ENCODE measurements around the gene RAN. TPM values are rescaled to one million over a fixed set of nuclear protein-coding genes. Genes with fewer than 3 reads are reported as not detected.

Gene RAN
- total and polyA plus RNA-seq, 3 donors from 2014 or later = 289 to 966 (median 304) TPM

DNA sequence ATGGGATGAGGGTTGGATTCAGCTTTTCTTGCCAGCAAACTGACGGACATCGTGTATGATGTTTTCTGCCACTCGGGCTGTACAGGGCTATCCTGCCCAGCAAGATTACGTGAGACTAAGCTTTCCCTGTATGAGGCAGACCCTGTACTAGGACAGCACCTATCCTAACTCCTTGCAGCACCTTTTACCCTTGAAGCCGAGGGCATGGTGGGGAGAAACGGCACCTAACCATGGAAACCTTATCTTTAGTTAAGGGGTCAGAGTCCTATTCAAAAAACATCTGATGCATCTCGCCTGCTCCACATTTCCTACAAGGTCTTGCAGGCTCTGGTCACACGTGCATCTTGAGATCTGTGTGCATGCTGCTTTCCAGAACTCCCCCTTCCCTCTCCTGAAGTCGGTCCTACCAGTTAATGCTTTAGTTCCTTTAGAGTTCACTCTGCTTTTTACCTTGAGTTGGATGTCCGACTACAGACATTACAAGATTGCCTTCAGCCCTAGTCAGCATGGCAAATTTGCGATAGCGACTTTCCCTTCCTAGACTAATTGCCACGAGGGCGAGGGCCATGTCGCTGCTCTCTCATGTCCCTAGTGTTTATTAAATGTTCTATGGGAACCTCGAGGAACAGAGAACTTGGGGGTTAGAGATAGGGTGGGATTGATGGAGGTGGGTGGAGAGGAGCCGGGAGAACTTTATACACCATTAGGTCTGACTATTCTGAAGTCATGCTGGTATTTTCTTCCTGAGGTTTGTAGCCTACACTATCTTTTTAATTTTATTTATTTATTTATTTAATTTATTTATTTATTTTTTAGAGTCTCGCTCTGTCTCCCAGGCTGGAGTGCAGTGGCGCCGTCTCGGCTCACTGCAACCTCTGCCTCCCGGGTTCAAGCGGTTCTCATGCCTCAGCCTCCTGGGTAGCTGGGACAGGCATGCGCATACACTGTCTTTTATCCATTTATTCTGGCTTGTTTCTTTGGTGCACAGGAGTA is 6.6 kb downstream of the RAN start:
- H3K36me3 ChIP-seq (ENCODE audit: low read depth, missing control alignments) = no peaks in the 10 kb centered on the region
- H3K27me3 ChIP-seq = no peaks in the 10 kb centered on the region
- H3K27ac ChIP-seq = no peak overlapping the region
- no peaks in the 10 kb centered on the region for H3K9me3 ChIP-seq
- peaks cover 7% of the 10 kb centered on the region for H3K4me1 ChIP-seq
- TF ChIP-seq, protein P1, sequence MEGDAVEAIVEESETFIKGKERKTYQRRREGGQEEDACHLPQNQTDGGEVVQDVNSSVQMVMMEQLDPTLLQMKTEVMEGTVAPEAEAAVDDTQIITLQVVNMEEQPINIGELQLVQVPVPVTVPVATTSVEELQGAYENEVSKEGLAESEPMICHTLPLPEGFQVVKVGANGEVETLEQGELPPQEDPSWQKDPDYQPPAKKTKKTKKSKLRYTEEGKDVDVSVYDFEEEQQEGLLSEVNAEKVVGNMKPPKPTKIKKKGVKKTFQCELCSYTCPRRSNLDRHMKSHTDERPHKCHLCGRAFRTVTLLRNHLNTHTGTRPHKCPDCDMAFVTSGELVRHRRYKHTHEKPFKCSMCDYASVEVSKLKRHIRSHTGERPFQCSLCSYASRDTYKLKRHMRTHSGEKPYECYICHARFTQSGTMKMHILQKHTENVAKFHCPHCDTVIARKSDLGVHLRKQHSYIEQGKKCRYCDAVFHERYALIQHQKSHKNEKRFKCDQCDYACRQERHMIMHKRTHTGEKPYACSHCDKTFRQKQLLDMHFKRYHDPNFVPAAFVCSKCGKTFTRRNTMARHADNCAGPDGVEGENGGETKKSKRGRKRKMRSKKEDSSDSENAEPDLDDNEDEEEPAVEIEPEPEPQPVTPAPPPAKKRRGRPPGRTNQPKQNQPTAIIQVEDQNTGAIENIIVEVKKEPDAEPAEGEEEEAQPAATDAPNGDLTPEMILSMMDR (IDR thresholded peaks at IDR 0.05) = no peak
- no peak for TF ChIP-seq POLR2A (IDR thresholded peaks at IDR 0.05)
- DNase-seq = no peak
- WGBS, 2 donors = 76 to 79% methylated on average over 24 of the region's 24 CpGs
- intact Hi-C loops (cut with DNase I; ENCODE audit: low total_unique reads) = no loop called here
- H3K4me3 ChIP-seq = no peak overlapping the region

DNA sequence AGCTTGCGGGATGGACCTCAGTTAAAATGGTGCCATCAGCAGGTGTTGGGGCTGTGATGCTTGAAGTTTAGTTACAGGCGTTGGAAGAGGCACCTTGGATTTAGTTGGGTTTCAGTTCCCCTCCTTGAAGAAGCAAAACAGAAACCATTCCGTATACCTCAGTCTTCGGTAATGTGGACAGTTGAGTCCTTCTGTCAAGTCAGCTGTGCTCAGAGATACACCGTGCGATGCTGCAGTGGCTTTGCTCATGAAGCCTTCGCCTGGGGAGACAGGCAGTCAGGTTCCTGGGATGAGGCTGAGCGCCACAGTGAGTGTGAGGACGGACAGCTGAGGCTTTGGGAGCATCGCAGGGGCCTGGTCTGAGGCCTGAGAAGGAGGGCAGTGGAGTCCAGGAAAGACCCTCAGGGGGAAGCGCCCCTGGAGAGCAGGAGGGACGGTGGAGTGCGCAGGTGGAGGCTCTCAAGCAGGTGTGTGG is 7.4 kb downstream of the RAN start:
- TF ChIP-seq POLR2A (IDR thresholded peaks at IDR 0.05) = no peak
- TF ChIP-seq, protein P1 (IDR thresholded peaks at IDR 0.05) = no peak
- H3K27ac ChIP-seq = no peak overlapping the region
- intact Hi-C loops (cut with DNase I; ENCODE audit: low total_unique reads) = no loop called here
- H3K27me3 ChIP-seq = no peaks in the 10 kb centered on the region
- H3K36me3 ChIP-seq (ENCODE audit: low read depth, missing control alignments) = no peaks in the 10 kb centered on the region
- H3K9me3 ChIP-seq = no peaks in the 10 kb centered on the region
- no peak for DNase-seq
- WGBS, 2 donors = 83 to 93% methylated on average over 11 to 13 of the region's 13 CpGs
- no peak overlapping the region for H3K4me3 ChIP-seq
- no peaks in the 10 kb centered on the region for H3K4me1 ChIP-seq

DNA sequence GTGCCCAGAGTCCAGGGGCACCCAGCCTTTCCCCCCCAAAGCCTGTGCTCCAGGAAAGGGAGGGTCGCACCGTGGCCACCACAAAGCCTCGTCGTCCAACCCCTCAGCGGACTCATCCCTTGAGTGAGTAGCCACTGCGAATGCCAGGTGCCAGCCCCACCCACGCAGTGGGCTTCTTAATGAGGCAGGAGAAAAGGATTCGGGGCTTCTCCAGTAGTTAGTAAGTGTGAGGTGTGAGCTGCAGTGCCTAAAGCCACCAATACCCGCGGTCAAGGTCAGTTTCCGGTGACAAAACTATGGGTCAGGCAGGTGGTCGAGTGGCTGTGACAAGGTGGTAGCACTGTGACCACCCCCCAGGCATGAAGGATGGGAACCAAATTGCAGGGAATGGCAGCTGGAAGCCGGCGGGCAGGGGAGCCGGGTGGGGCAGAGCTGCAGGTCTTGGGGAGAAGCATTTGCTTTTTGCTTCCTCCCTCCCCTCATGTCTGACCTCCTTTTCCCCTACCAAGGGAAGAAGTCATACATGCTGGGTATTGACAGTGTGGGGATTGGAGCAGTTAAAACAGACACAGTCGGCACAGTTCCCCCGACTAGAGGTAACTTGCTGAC is 8.0 kb downstream of the RAN start:
- Histone ChIP-seq H3K27me3 (no peaks in the 10 kb centered on the region), H3K4me3 (no peak overlapping the region), H3K36me3 (ENCODE audit: low read depth, missing control alignments) (no peaks in the 10 kb centered on the region), H3K9me3 (no peaks in the 10 kb centered on the region), H3K27ac (no peak overlapping the region), H3K4me1 (no peaks in the 10 kb centered on the region)
- DNase-seq = no peak
- TF ChIP-seq POLR2A (IDR thresholded peaks at IDR 0.05) = no peak
- TF ChIP-seq, protein P1 (IDR thresholded peaks at IDR 0.05) = no peak
- intact Hi-C loops (cut with DNase I; ENCODE audit: low total_unique reads) = no loop called here
- 73 to 74% methylated on average over 14 to 17 of the region's 17 CpGs for WGBS, 2 donors

- H3K4me1 ChIP-seq = no peaks in the 10 kb centered on the region
- no peaks in the 10 kb centered on the region for H3K9me3 ChIP-seq
- 45 to 53% methylated on average over 10 of the region's 10 CpGs for WGBS, 2 donors
- no peaks in the 10 kb centered on the region for H3K27me3 ChIP-seq
- no peak overlapping the region for H3K4me3 ChIP-seq
- H3K27ac ChIP-seq = no peak overlapping the region
- intact Hi-C loops (cut with DNase I; ENCODE audit: low total_unique reads) = no loop called here
- no peak for DNase-seq
- no peak for TF ChIP-seq POLR2A (IDR thresholded peaks at IDR 0.05)
- TF ChIP-seq, protein P1 (IDR thresholded peaks at IDR 0.05) = no peak
- no peaks in the 10 kb centered on the region for H3K36me3 ChIP-seq (ENCODE audit: low read depth, missing control alignments)
Observed at GRCh38 chr12:130880411-130880885, 8.6 kb downstream of the RAN start.

All from testis (tissue), 3 donors.